K562 (cell line): ENCODE data around the gene EML3. TPM values are rescaled to one million over a fixed set of nuclear protein-coding genes. Genes with fewer than 3 reads are reported as not detected.

Source experiments
- BCLAF1 ChIP-seq, 2 experiments: fragments of 450-650 bp in 1 of 2; IDR thresholded peaks; 2 replicates each; pipeline ENCODE4 v1.6.1; 2011 to 2017; ENCODE audit warnings: low read depth in 2 of 2, antibody characterized with exemption in 1 of 2, borderline replicate concordance in 1 of 2, low read length in 1 of 2, mild to moderate bottlenecking in 1 of 2, mixed read lengths in 1 of 2; ENCODE audit not compliant: control insufficient read depth in 1 of 2
- CBX8 ChIP-seq: fragments of 200-600 bp; sonication (generic); IDR thresholded peaks from 2 replicates; pipeline ENCODE4 v1.6.1; 2012; ENCODE audit warnings: borderline replicate concordance, mixed run types, low read depth, mild to moderate bottlenecking, moderate library complexity, mixed read lengths, low read length, control low read depth, inconsistent platforms; ENCODE audit not compliant: poor library complexity, severe bottlenecking; ENCODE audit errors: extremely low read depth
- ETV1 ChIP-seq: fragments of 450-650 bp; conservative IDR thresholded peaks from 2 replicates; pipeline ENCODE4 v1.6.1; 2016; ENCODE audit warnings: missing genetic modification characterization, control low read depth, low read depth, missing compliant biosample characterization
- ETV6 ChIP-seq, 3 experiments: fragments of 150-350 bp in 1 of 3; sonication (generic) in 1 of 3; formaldehyde crosslinking in 1 of 3; IDR thresholded peaks; 2 replicates each; pipeline versions ENCODE4 v1.6.1 to v1.8.0; 2014 to 2022; ENCODE audit warnings: borderline replicate concordance in 2 of 3, low read depth in 2 of 3, antibody characterized with exemption in 1 of 3, low read length in 1 of 3, mild to moderate bottlenecking in 1 of 3, missing genetic modification reagents in 1 of 3
- HOMEZ ChIP-seq: fragments of 250-450 bp; sonication (Bioruptor Pico); IDR thresholded peaks from 2 replicates; pipeline ENCODE4 v1.4.0; 2020; ENCODE audit warnings: mild to moderate bottlenecking, moderate library complexity
- ILF3 ChIP-seq: fragments of 450-650 bp; IDR thresholded peaks from 2 replicates; pipeline ENCODE4 v1.6.1; 2018; ENCODE audit warnings: antibody characterized with exemption, mild to moderate bottlenecking, moderate library complexity, borderline replicate concordance
- IRF2 ChIP-seq: sonication (generic); formaldehyde crosslinking; IDR thresholded peaks from 2 replicates; pipeline ENCODE4 v1.8.1; 2022; ENCODE audit warnings: mild to moderate bottlenecking, missing genetic modification reagents
- KAT7 ChIP-seq: sonication (generic); formaldehyde crosslinking; IDR thresholded peaks from 2 replicates; pipeline ENCODE4 v1.8.0; 2022; ENCODE audit warnings: missing genetic modification reagents, mild to moderate bottlenecking, borderline replicate concordance
- KDM1A ChIP-seq, 2 experiments: fragments of 450-650 bp; IDR thresholded peaks; 2 replicates each; pipeline ENCODE4 v1.6.1; 2016; ENCODE audit warnings: mild to moderate bottlenecking in 2 of 2
- KDM2B ChIP-seq: fragments of 250-450 bp; sonication (Bioruptor Pico); IDR thresholded peaks from 2 replicates; pipeline ENCODE4 v1.8.0; 2021; ENCODE audit warnings: mild to moderate bottlenecking, moderate library complexity
- MAZ ChIP-seq, 2 experiments: fragments of 450-650 bp in 1 of 2; sonication (generic) in 1 of 2; formaldehyde crosslinking; IDR thresholded peaks in 1 of 2; conservative IDR thresholded peaks in 1 of 2; 2 replicates each; pipeline versions ENCODE4 v1.4.0 to v1.5.0; 2020; ENCODE audit warnings: mild to moderate bottlenecking in 1 of 2, missing genetic modification reagents in 1 of 2
- PREB ChIP-seq: sonication (generic); formaldehyde crosslinking; IDR thresholded peaks from 2 replicates; pipeline ENCODE4 v1.8.1; 2023; ENCODE audit warnings: mild to moderate bottlenecking, missing genetic modification reagents
- YY1 ChIP-seq, 3 experiments: IDR thresholded peaks; 2 replicates each; pipeline ENCODE4 v1.6.1; 2011; ENCODE audit warnings: low read length in 2 of 3, mild to moderate bottlenecking in 2 of 3, moderate library complexity in 2 of 3, borderline replicate concordance in 1 of 3, control low read depth in 1 of 3, low read depth in 1 of 3; ENCODE audit not compliant: insufficient read depth in 3 of 3, insufficient replicate concordance in 2 of 3, control insufficient read depth in 1 of 3, insufficient read length in 1 of 3; ENCODE audit errors: extremely low read depth in 1 of 3
- ZBTB8A ChIP-seq: fragments of 450-650 bp; IDR thresholded peaks from 2 replicates; pipeline ENCODE4 v1.6.1; 2018; ENCODE audit warnings: mild to moderate bottlenecking, moderate library complexity; ENCODE audit not compliant: partially characterized antibody
- ZFPM2 ChIP-seq: fragments of 250-450 bp; sonication (Bioruptor Pico); IDR thresholded peaks from 2 replicates; pipeline ENCODE4 v1.5.1; 2022; ENCODE audit warnings: mild to moderate bottlenecking
- ZNF398 ChIP-seq: fragments of 250-450 bp; sonication (Bioruptor Pico); IDR thresholded peaks from 2 replicates; pipeline ENCODE4 v1.8.0; 2021; ENCODE audit warnings: moderate library complexity, mild to moderate bottlenecking, inconsistent platforms
- ZNF76 ChIP-seq: fragments of 250-450 bp; sonication (Bioruptor Pico); IDR thresholded peaks from 2 replicates; pipeline ENCODE4 v1.4.0; 2020; ENCODE audit warnings: mild to moderate bottlenecking, moderate library complexity, borderline replicate concordance
- polyA plus RNA-seq, 8 experiments: library from polyadenylated mRNA; depleted of rRNA in 4 of 8; stranded (reverse) in 5 of 8; unstranded in 3 of 8; fragments of >200 nt; fragmentation: Nextera tagmentation in 2 of 8; fragmentation: Illumina TruSeq in 1 of 8; extraction: Ambion mirVana in 2 of 8; extraction: Trizol in 1 of 8; gene quantifications; 2 replicates each; pipeline versions ENCODE4 v1.2.1 to v1.2.3, GENCODE V29; 2011 to 2014; ENCODE audit warnings: inconsistent platforms in 1 of 8, missing spikeins in 1 of 8
- total RNA-seq, 7 experiments: library from RNA; depleted of rRNA in 6 of 7; stranded (reverse); fragments of >200 nt in 6 of 7; fragmentation: Illumina TruSeq in 2 of 7; extraction: Trizol in 2 of 7; gene quantifications; 2 replicates each; pipeline versions ENCODE4 v1.2.1 to v1.2.3, GENCODE V29; 2011 to 2021; ENCODE audit warnings: low replicate concordance in 1 of 7

EML3 gene
- total and polyA plus RNA-seq, 9 of the 15 experiments (the other 6 are each of a cell fraction or from before 2014, with no cell fraction given) = 0.32 to 90.5 (median 26.4) TPM

GRCh38 chr11:62560566-62561103, 51.9 kb downstream of the EML3 start (continued):
- TF ChIP-seq YY1 (IDR thresholded peaks at IDR 0.05; ENCODE audit: borderline replicate concordance in 1 of 3, control insufficient read depth in 1 of 3, extremely low read depth in 1 of 3, insufficient read depth in 3 of 3, insufficient read length in 1 of 3, insufficient replicate concordance in 2 of 3, low read depth in 1 of 3, low read length in 2 of 3) = no peak
- no peak for TF ChIP-seq IRF2 (CRISPR knock-in tag)
- TF ChIP-seq ETV6 (IDR thresholded peaks at IDR 0.05; ENCODE audit: borderline replicate concordance in 1 of 2, low read depth in 2 of 2, low read length in 1 of 2) = no peak
- TF ChIP-seq ETV6 (CRISPR knock-in tag; IDR thresholded peaks at IDR 0.05; ENCODE audit: borderline replicate concordance) = no peak
- TF ChIP-seq MAZ (CRISPR knock-in tag; conservative IDR thresholded peaks at IDR 0.05 in 1 of 2, IDR thresholded peaks at IDR 0.05 in 1 of 2) = peak; percentile 56 to 89
- TF ChIP-seq ZBTB8A = no peak
- TF ChIP-seq PREB (CRISPR knock-in tag) = no peak
- TF ChIP-seq ZNF76 = no peak
- TF ChIP-seq ETV1 = no peak
- TF ChIP-seq BCLAF1 (IDR thresholded peaks at IDR 0.05; ENCODE audit: borderline replicate concordance in 1 of 2, control insufficient read depth in 1 of 2, low read depth in 2 of 2, low read length in 1 of 2) = no peak
- no peak for TF ChIP-seq KDM1A (IDR thresholded peaks at IDR 0.05)
- no peak for TF ChIP-seq ZFPM2 (CRISPR knock-in tag)
- TF ChIP-seq ZNF398 (CRISPR knock-in tag) = no peak
- TF ChIP-seq KAT7 (CRISPR knock-in tag) = no peak
- TF ChIP-seq CBX8 = no peak
- no peak for TF ChIP-seq KDM2B (CRISPR knock-in tag)
- no peak for TF ChIP-seq HOMEZ (CRISPR knock-in tag)
- no peak for TF ChIP-seq ILF3
